HepG2 (cell line): ENCODE results near the gene CD300A. TPM values are rescaled to one million over a fixed set of nuclear protein-coding genes. Genes with fewer than 3 reads are reported as not detected.

Source experiments
- ELF4 ChIP-seq: sonication (generic); formaldehyde crosslinking; IDR thresholded peaks from 2 replicates; pipeline ENCODE4 v1.5.0; 2020; ENCODE audit warnings: missing genetic modification reagents, mild to moderate bottlenecking, moderate library complexity, borderline replicate concordance
- KLF13 ChIP-seq: sonication (generic); formaldehyde crosslinking; IDR thresholded peaks from 2 replicates; pipeline ENCODE4 v1.4.0; 2020; ENCODE audit warnings: mild to moderate bottlenecking, missing genetic modification reagents
- KLF15 ChIP-seq: sonication (generic); formaldehyde crosslinking; IDR thresholded peaks from 2 replicates; pipeline ENCODE4 v1.8.1; 2023; ENCODE audit warnings: borderline replicate concordance, mild to moderate bottlenecking, inconsistent platforms, missing genetic modification reagents, mixed read lengths
- KLF16 ChIP-seq, 2 experiments: sonication (generic) in 1 of 2; formaldehyde crosslinking in 1 of 2; IDR thresholded peaks; 2 replicates each; pipeline versions ENCODE4 v1.6.1 to v1.8.0; 2016 to 2023; ENCODE audit warnings: missing genetic modification reagents in 2 of 2, missing compliant biosample characterization in 1 of 2
- NR3C1 ChIP-seq: sonication (generic); formaldehyde crosslinking; IDR thresholded peaks from 2 replicates; pipeline ENCODE4 v1.4.0; 2020; ENCODE audit warnings: missing genetic modification reagents
- RCOR2 ChIP-seq: IDR thresholded peaks from 2 replicates; pipeline ENCODE4 v1.6.1; 2016; ENCODE audit warnings: missing biosample characterization, missing genetic modification reagents
- TARDBP ChIP-seq: sonication (generic); formaldehyde crosslinking; IDR thresholded peaks from 2 replicates; pipeline ENCODE4 v1.8.0; 2022; ENCODE audit warnings: mild to moderate bottlenecking, missing genetic modification reagents
- ZFP36L2 ChIP-seq: sonication (generic); formaldehyde crosslinking; IDR thresholded peaks from 2 replicates; pipeline ENCODE4 v1.4.0; 2020; ENCODE audit warnings: missing genetic modification reagents
- ZKSCAN5 ChIP-seq: sonication (generic); formaldehyde crosslinking; IDR thresholded peaks from 2 replicates; pipeline ENCODE4 v1.5.1; 2020; ENCODE audit warnings: mild to moderate bottlenecking, missing genetic modification reagents
- ZNF121 ChIP-seq: sonication (generic); formaldehyde crosslinking; IDR thresholded peaks from 2 replicates; pipeline ENCODE4 v1.5.0; 2020; ENCODE audit warnings: mild to moderate bottlenecking, missing genetic modification reagents
- ZNF230 ChIP-seq: sonication (generic); formaldehyde crosslinking; IDR thresholded peaks from 2 replicates; pipeline ENCODE4 v1.4.0; 2020; ENCODE audit warnings: mild to moderate bottlenecking, missing genetic modification reagents
- ZNF3 ChIP-seq: IDR thresholded peaks from 2 replicates; pipeline ENCODE4 v1.7.0; 2017; ENCODE audit warnings: inconsistent platforms
- ZNF44 ChIP-seq: sonication (generic); formaldehyde crosslinking; IDR thresholded peaks from 2 replicates; pipeline ENCODE4 v1.5.1; 2020; ENCODE audit warnings: mild to moderate bottlenecking, missing genetic modification reagents
- ZNF550 ChIP-seq: sonication (generic); formaldehyde crosslinking; IDR thresholded peaks from 2 replicates; pipeline ENCODE4 v1.4.0; 2020; ENCODE audit warnings: mild to moderate bottlenecking, missing genetic modification reagents, borderline replicate concordance
- ZNF766 ChIP-seq: sonication (generic); formaldehyde crosslinking; IDR thresholded peaks from 2 replicates; pipeline ENCODE4 v1.5.0; 2020; ENCODE audit warnings: missing genetic modification reagents, borderline replicate concordance
- ZNF772 ChIP-seq: sonication (generic); formaldehyde crosslinking; IDR thresholded peaks from 2 replicates; pipeline ENCODE4 v1.5.0; 2020; ENCODE audit warnings: mild to moderate bottlenecking, missing genetic modification reagents
- polyA plus RNA-seq, 8 experiments: library from polyadenylated mRNA; depleted of rRNA in 3 of 8; stranded (reverse) in 7 of 8; unstranded in 1 of 8; fragments of >200 nt; fragmentation: Illumina TruSeq in 4 of 8; extraction: Trizol in 4 of 8; gene quantifications; 2 replicates each; pipeline versions ENCODE4 v1.2.1 to v1.2.3, GENCODE V29; 2011 to 2016; ENCODE audit warnings: low read depth in 4 of 8, missing spikeins in 1 of 8, mixed read lengths in 1 of 8; ENCODE audit not compliant: insufficient read depth in 1 of 8
- total RNA-seq, 5 experiments: library from RNA; depleted of rRNA; stranded (reverse); fragments of >200 nt; fragmentation: Illumina TruSeq; extraction: Trizol; gene quantifications; 2 replicates each; pipeline ENCODE4 v1.2.3, GENCODE V29; 2016; ENCODE audit warnings: low read depth in 1 of 5
- TF ChIP-seq, protein P1 (sequence below): sonication (generic); formaldehyde crosslinking; IDR thresholded peaks from 2 replicates; pipeline ENCODE4 v1.5.0; 2020; ENCODE audit warnings: mild to moderate bottlenecking, missing genetic modification reagents
- TF ChIP-seq, protein P2 (sequence below): sonication (generic); formaldehyde crosslinking; IDR thresholded peaks from 2 replicates; pipeline ENCODE4 v1.5.0; 2020; ENCODE audit warnings: mild to moderate bottlenecking, missing genetic modification reagents, borderline replicate concordance
- TF ChIP-seq, protein P3 (sequence below): sonication (generic); formaldehyde crosslinking; conservative IDR thresholded peaks from 2 replicates; pipeline ENCODE4 v1.5.0; 2020; ENCODE audit warnings: missing genetic modification reagents
- TF ChIP-seq, protein P4 (sequence below): sonication (generic); formaldehyde crosslinking; IDR thresholded peaks from 2 replicates; pipeline ENCODE4 v1.4.0; 2020; ENCODE audit warnings: missing genetic modification reagents

The CD300A gene
- total and polyA plus RNA-seq, 2 of the 13 experiments (the other 11 are each of a cell fraction or from before 2014, with no cell fraction given): not detected

DNA sequence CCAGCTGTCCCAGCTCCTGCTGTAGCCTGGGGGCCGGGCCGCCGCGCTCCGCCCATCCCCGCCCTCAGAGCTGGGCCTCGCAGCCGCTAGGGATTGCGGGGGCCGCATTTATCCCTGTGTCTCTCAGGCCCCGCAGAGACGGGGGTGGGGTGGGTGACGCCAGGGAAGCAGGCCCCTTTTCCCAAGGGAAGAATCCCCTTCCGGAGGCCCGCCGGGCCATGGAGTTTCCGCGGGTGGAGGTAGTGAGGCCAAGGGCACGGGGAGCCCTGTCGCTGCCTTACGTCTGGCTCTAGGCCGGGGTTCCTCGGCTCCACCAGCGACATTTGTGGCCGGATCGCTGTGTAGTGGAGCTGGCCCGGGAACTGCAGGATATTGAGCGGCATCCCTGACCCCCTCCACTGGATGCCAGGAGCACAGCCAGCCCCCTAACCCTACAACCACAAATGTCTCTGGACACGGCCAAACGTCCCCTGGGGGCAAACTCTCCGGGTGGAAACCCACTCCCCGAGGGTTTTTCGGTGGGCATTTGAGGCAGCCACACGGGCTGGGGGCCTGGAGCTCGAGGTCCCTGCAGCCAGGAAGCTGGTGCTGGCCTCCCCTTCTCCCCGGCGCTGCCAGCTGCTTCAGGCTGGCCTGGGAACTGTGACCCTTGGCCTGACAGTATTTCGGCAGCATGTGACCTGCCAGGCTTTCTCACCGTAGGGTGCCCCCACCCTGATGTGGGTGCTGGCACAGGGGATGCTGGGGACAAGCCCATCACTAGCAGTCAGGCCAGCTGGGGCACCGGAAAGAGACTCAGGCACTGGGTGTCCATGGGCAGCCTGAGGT lies 12.0 kb upstream of the CD300A start (continued):
- TF ChIP-seq KLF13: no peak
- no peak for TF ChIP-seq ZNF44 (CRISPR knock-in tag)
- TF ChIP-seq ZNF3 (CRISPR knock-in tag): no peak
- TF ChIP-seq ZNF550 (CRISPR knock-in tag): no peak
- no peak for TF ChIP-seq ZFP36L2
- TF ChIP-seq ELF4 (CRISPR knock-in tag): no peak
- TF ChIP-seq TARDBP (CRISPR knock-in tag): no peak
- TF ChIP-seq, protein P1, sequence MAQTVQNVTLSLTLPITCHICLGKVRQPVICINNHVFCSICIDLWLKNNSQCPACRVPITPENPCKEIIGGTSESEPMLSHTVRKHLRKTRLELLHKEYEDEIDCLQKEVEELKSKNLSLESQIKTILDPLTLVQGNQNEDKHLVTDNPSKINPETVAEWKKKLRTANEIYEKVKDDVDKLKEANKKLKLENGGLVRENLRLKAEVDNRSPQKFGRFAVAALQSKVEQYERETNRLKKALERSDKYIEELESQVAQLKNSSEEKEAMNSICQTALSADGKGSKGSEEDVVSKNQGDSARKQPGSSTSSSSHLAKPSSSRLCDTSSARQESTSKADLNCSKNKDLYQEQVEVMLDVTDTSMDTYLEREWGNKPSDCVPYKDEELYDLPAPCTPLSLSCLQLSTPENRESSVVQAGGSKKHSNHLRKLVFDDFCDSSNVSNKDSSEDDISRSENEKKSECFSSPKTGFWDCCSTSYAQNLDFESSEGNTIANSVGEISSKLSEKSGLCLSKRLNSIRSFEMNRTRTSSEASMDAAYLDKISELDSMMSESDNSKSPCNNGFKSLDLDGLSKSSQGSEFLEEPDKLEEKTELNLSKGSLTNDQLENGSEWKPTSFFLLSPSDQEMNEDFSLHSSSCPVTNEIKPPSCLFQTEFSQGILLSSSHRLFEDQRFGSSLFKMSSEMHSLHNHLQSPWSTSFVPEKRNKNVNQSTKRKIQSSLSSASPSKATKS (CRISPR knock-in tag): no peak
- TF ChIP-seq ZNF766 (CRISPR knock-in tag): 0 out of 2 replicates have a peak, but pooled peaks have one; percentile 27
- TF ChIP-seq, protein P2, sequence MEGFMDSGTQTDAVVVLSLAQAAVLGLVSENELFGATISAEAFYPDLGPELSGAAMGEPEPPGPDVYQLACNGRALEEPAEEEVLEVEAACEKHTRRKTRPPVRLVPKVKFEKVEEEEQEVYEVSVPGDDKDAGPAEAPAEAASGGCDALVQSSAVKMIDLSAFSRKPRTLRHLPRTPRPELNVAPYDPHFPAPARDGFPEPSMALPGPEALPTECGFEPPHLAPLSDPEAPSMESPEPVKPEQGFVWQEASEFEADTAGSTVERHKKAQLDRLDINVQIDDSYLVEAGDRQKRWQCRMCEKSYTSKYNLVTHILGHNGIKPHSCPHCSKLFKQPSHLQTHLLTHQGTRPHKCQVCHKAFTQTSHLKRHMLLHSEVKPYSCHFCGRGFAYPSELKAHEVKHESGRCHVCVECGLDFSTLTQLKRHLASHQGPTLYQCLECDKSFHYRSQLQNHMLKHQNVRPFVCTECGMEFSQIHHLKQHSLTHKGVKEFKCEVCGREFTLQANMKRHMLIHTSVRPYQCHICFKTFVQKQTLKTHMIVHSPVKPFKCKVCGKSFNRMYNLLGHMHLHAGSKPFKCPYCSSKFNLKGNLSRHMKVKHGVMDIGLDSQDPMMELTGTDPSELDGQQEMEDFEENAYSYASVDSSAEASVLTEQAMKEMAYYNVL (CRISPR knock-in tag): peak; percentile 64; the same call in 1 of the 2 replicates
- TF ChIP-seq, protein P3, sequence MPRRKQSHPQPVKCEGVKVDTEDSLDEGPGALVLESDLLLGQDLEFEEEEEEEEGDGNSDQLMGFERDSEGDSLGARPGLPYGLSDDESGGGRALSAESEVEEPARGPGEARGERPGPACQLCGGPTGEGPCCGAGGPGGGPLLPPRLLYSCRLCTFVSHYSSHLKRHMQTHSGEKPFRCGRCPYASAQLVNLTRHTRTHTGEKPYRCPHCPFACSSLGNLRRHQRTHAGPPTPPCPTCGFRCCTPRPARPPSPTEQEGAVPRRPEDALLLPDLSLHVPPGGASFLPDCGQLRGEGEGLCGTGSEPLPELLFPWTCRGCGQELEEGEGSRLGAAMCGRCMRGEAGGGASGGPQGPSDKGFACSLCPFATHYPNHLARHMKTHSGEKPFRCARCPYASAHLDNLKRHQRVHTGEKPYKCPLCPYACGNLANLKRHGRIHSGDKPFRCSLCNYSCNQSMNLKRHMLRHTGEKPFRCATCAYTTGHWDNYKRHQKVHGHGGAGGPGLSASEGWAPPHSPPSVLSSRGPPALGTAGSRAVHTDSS (CRISPR knock-in tag): no peak
- TF ChIP-seq RCOR2 (CRISPR knock-in tag): 0 out of 2 replicates have a peak, but pooled peaks have one; percentile 6
- peak; percentile 77; the same call in 1 of the 2 replicates for TF ChIP-seq ZNF772
- TF ChIP-seq KLF15: no peak
- TF ChIP-seq ZNF121 (CRISPR knock-in tag): 0 out of 2 replicates have a peak, but pooled peaks have one; percentile 22
- no peak for TF ChIP-seq NR3C1 (CRISPR knock-in tag)
- TF ChIP-seq ZKSCAN5 (CRISPR knock-in tag): no peak
- TF ChIP-seq KLF16 (CRISPR knock-in tag; IDR thresholded peaks at IDR 0.05): peak in 1 of 2 experiments; percentile 63; a peak in 1 of 4 replicates
- TF ChIP-seq, protein P4, sequence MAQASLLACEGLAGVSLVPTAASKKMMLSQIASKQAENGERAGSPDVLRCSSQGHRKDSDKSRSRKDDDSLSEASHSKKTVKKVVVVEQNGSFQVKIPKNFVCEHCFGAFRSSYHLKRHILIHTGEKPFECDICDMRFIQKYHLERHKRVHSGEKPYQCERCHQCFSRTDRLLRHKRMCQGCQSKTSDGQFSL (CRISPR knock-in tag): no peak; the same call in 1 of the 2 replicates
- peak; percentile 89 for TF ChIP-seq ZNF230 (CRISPR knock-in tag)
